Neural progenitor cell (in vitro differentiated cells): ENCODE results near the gene KLRB1.

Source experiments
- EZH2phosphoT487 ChIP-seq: fragments of 200-600 bp; sonication (generic); IDR thresholded peaks from 2 replicates; pipeline ENCODE4 v1.6.1; 2017; ENCODE audit warnings: antibody characterized with exemption
- TF ChIP-seq, protein P1 (sequence below): fragments of 200-600 bp; sonication (generic); IDR thresholded peaks from 2 replicates; pipeline ENCODE4 v1.5.1; 2017; ENCODE audit warnings: antibody characterized with exemption, mild to moderate bottlenecking

DNA sequence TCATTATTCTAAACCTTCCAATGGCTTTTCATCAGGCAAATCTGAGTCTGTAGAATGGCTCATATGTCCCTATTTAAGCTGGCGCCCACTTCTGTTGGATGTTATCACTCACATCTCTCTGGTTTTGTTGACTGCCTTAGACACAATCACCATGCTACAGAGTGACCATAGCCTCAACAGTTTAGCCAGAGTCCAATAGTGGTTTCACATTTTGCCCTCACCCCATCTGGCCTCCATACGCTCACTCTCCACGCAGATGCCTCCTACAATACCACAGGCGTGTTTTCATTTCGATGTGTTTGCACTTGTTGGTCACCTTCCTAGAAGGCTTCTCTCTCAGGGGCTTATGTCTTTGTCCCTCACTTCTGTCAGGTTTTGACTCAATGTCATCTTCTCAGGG, 3.4 kb downstream of the KLRB1 start:
- TF ChIP-seq, protein P1, sequence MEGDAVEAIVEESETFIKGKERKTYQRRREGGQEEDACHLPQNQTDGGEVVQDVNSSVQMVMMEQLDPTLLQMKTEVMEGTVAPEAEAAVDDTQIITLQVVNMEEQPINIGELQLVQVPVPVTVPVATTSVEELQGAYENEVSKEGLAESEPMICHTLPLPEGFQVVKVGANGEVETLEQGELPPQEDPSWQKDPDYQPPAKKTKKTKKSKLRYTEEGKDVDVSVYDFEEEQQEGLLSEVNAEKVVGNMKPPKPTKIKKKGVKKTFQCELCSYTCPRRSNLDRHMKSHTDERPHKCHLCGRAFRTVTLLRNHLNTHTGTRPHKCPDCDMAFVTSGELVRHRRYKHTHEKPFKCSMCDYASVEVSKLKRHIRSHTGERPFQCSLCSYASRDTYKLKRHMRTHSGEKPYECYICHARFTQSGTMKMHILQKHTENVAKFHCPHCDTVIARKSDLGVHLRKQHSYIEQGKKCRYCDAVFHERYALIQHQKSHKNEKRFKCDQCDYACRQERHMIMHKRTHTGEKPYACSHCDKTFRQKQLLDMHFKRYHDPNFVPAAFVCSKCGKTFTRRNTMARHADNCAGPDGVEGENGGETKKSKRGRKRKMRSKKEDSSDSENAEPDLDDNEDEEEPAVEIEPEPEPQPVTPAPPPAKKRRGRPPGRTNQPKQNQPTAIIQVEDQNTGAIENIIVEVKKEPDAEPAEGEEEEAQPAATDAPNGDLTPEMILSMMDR, result no peak
- no peak for TF ChIP-seq EZH2phosphoT487
